HepG2 (cell line): ENCODE measurements around the gene ZNF740. TPM values are rescaled to one million over a fixed set of nuclear protein-coding genes. Genes with fewer than 3 reads are reported as not detected.

Source experiments
- ATAC-seq: fragments of 200-7000 bp; cut with Tn5 transposase; 3 replicates; pipeline ENCODE4 v1.9.1; 2020; ENCODE audit warnings: mild to moderate bottlenecking, moderate library complexity
- BruUV-seq: library from RNA; stranded (reverse); fragments of 400-500 nt; replicated peaks from 2 replicates; lab custom pipeline; 2021; lab: Mats Ljungman, UMichigan
- CTCF ChIA-PET: fragments of 300-600 bp; formaldehyde crosslinking; extraction: SDS; loops from one replicate; lab custom pipeline; 2021; ENCODE audit warnings: low total read pairs, inconsistent platforms, low intra/inter-chr PET ratio; lab: Yijun Ruan, JAX
- POLR2A ChIA-PET: fragments of 350-600 bp; sonication (Branson Sonifier 250); formaldehyde crosslinking; loops from one replicate; lab custom pipeline; 2020; ENCODE audit warnings: antibody characterized with exemption, inconsistent platforms; lab: Yijun Ruan, JAX
- DNase-seq: peaks from one replicate; pipeline ENCODE4 v3.0.0-alpha.2; 2015; ENCODE audit warnings: low spot score
- FAIRE-seq: peaks from 3 replicates; lab custom pipeline; 2011; peaks lifted over from hg19 to GRCh38; lab: Jason Lieb, UNC
- H2AFZ ChIP-seq: one replicate; pipeline ENCODE4 v1.6.1; 2011; ENCODE audit warnings: low read length, inconsistent platforms
- H3K27ac ChIP-seq: fragments of 300-600 bp; 3 replicates; pipeline ENCODE4 v1.8.0; 2011; ENCODE audit warnings: mixed run types, mild to moderate bottlenecking, mixed read lengths, low read length, inconsistent platforms; ENCODE audit not compliant: insufficient read depth; ENCODE audit errors: extremely low read length
- H3K27me3 ChIP-seq, 2 experiments: fragments of 200-600 bp in 1 of 2; 2 replicates in 1 of 2; 3 replicates in 1 of 2; pipeline versions ENCODE4 v1.6.0 to v1.8.0; 2011; ENCODE audit warnings: low read length in 2 of 2, mild to moderate bottlenecking in 2 of 2, moderate library complexity in 2 of 2, inconsistent platforms in 1 of 2; ENCODE audit not compliant: insufficient read depth in 2 of 2, control insufficient read depth in 1 of 2
- H3K36me3 ChIP-seq, 2 experiments: fragments of 200-600 bp in 1 of 2; replicated peaks in 1 of 2; 2 replicates in 1 of 2; 3 replicates in 1 of 2; pipeline versions ENCODE4 v1.5.1 to v1.8.0; 2011; ENCODE audit warnings: low read length in 2 of 2, inconsistent platforms in 1 of 2; ENCODE audit not compliant: insufficient read depth in 2 of 2, control insufficient read depth in 1 of 2
- H3K4me1 ChIP-seq: 2 replicates; pipeline ENCODE4 v1.5.1; 2012; ENCODE audit warnings: low read length, inconsistent platforms; ENCODE audit not compliant: insufficient read depth
- H3K4me2 ChIP-seq: 2 replicates; pipeline ENCODE4 v1.6.0; 2011; ENCODE audit warnings: low read depth, low read length, inconsistent platforms
- H3K4me3 ChIP-seq, 3 experiments: fragments of 200-600 bp in 1 of 3; sonication (generic), shearing (Covaris generic) in 1 of 3; replicated peaks in 1 of 3; 2 replicates each; pipeline ENCODE4 v1.5.1; 2011 to 2016; ENCODE audit warnings: low read length in 3 of 3, inconsistent platforms in 2 of 3, low read depth in 2 of 3, mild to moderate bottlenecking in 2 of 3, control low read depth in 1 of 3, mixed read lengths in 1 of 3; ENCODE audit not compliant: insufficient read depth in 1 of 3
- H3K79me2 ChIP-seq: one replicate; pipeline ENCODE4 v1.6.1; 2011; ENCODE audit warnings: low read length, inconsistent platforms; ENCODE audit not compliant: insufficient read depth
- H3K9ac ChIP-seq: 2 replicates; pipeline ENCODE4 v1.6.0; 2011; ENCODE audit warnings: mild to moderate bottlenecking, low read depth, low read length, inconsistent platforms; ENCODE audit not compliant: insufficient read depth
- H3K9me3 ChIP-seq: 2 replicates; pipeline ENCODE4 v1.5.1; 2012; ENCODE audit warnings: mild to moderate bottlenecking, low read length
- H4K20me1 ChIP-seq: 2 replicates; pipeline ENCODE4 v1.6.0; 2011; ENCODE audit warnings: inconsistent platforms, mild to moderate bottlenecking, low read length, moderate library complexity; ENCODE audit not compliant: insufficient read depth
- FIP1L1 ChIP-seq: fragments of 200-400 bp; formaldehyde crosslinking; IDR thresholded peaks from 2 replicates; pipeline ENCODE4 v1.6.1; 2018; ENCODE audit warnings: low read depth, mild to moderate bottlenecking, low read length, moderate library complexity, borderline replicate concordance; ENCODE audit not compliant: insufficient read depth
- HIVEP1 ChIP-seq: sonication (generic); formaldehyde crosslinking; IDR thresholded peaks from 2 replicates; pipeline ENCODE4 v1.4.0; 2020; ENCODE audit warnings: mild to moderate bottlenecking, missing genetic modification reagents
- MTF1 ChIP-seq: sonication (generic); formaldehyde crosslinking; IDR thresholded peaks from 2 replicates; pipeline ENCODE4 v1.5.0; 2020; ENCODE audit warnings: missing genetic modification reagents
- REXO4 ChIP-seq: sonication (generic); formaldehyde crosslinking; IDR thresholded peaks from 2 replicates; pipeline ENCODE4 v1.8.0; 2022; ENCODE audit warnings: missing genetic modification reagents, mild to moderate bottlenecking, borderline replicate concordance
- SRSF9 ChIP-seq: fragments of 200-400 bp; formaldehyde crosslinking; IDR thresholded peaks from 2 replicates; pipeline ENCODE4 v1.6.1; 2018; ENCODE audit warnings: borderline replicate concordance, mild to moderate bottlenecking, low read depth, low read length; ENCODE audit not compliant: insufficient read depth, poor library complexity, severe bottlenecking
- TARDBP ChIP-seq: sonication (generic); formaldehyde crosslinking; IDR thresholded peaks from 2 replicates; pipeline ENCODE4 v1.8.0; 2022; ENCODE audit warnings: mild to moderate bottlenecking, missing genetic modification reagents
- ZNF136 ChIP-seq: sonication (generic); formaldehyde crosslinking; IDR thresholded peaks from 2 replicates; pipeline ENCODE4 v1.8.1; 2022; ENCODE audit warnings: low read depth, mild to moderate bottlenecking, moderate library complexity, missing genetic modification reagents
- ZSCAN20 ChIP-seq: sonication (generic); formaldehyde crosslinking; IDR thresholded peaks from 2 replicates; pipeline ENCODE4 v1.4.0; 2020; ENCODE audit warnings: missing genetic modification reagents, mild to moderate bottlenecking, borderline replicate concordance
- WGBS: methylation state at CpG from one replicate; pipeline ENCODE4 v1.1.6; 2017; ENCODE audit warnings: low lambda C conversion rate; 5-methylcytosine and 5-hydroxymethylcytosine counted together
- in situ Hi-C: cut with HindIII; loops from 2 replicates; pipeline ENCODE4 v1.10.0; 2017; ENCODE audit warnings: low pct_unique_long_range_greater_than_20kb; ENCODE audit not compliant: extremely low pct_ligation_motif_present
- intact Hi-C: fragments of 100-400 bp; cut with micrococcal nuclease; formaldehyde crosslinking; loops from one replicate; pipeline ENCODE4 v1.10.0; 2022; ENCODE audit not compliant: unreplicated experiment
- polyA plus RNA-seq, 8 experiments: library from polyadenylated mRNA; depleted of rRNA in 3 of 8; stranded (reverse) in 7 of 8; unstranded in 1 of 8; fragments of >200 nt; fragmentation: Illumina TruSeq in 4 of 8; extraction: Trizol in 4 of 8; gene quantifications; 2 replicates each; pipeline versions ENCODE4 v1.2.1 to v1.2.3, GENCODE V29; 2011 to 2016; ENCODE audit warnings: low read depth in 4 of 8, missing spikeins in 1 of 8, mixed read lengths in 1 of 8; ENCODE audit not compliant: insufficient read depth in 1 of 8
- total RNA-seq, 5 experiments: library from RNA; depleted of rRNA; stranded (reverse); fragments of >200 nt; fragmentation: Illumina TruSeq; extraction: Trizol; gene quantifications; 2 replicates each; pipeline ENCODE4 v1.2.3, GENCODE V29; 2016; ENCODE audit warnings: low read depth in 1 of 5
- TF ChIP-seq, protein P1 (sequence below): sonication (generic); formaldehyde crosslinking; IDR thresholded peaks from 2 replicates; pipeline ENCODE4 v1.4.0; 2020; ENCODE audit warnings: missing genetic modification reagents, borderline replicate concordance
- TF ChIP-seq, protein P2 (sequence below): sonication (generic); formaldehyde crosslinking; IDR thresholded peaks from 2 replicates; pipeline ENCODE4 v1.5.1; 2020; ENCODE audit warnings: mild to moderate bottlenecking, moderate library complexity, missing genetic modification reagents
- TF ChIP-seq, protein P3 (sequence below): IDR thresholded peaks from 2 replicates; pipeline ENCODE4 v1.4.0; 2020; ENCODE audit warnings: mild to moderate bottlenecking, missing genetic modification reagents

ZNF740 gene
- total and polyA plus RNA-seq, 2 of the 13 experiments (the other 11 are each of a cell fraction or from before 2014, with no cell fraction given): 16.9 to 19.0 TPM

DNA sequence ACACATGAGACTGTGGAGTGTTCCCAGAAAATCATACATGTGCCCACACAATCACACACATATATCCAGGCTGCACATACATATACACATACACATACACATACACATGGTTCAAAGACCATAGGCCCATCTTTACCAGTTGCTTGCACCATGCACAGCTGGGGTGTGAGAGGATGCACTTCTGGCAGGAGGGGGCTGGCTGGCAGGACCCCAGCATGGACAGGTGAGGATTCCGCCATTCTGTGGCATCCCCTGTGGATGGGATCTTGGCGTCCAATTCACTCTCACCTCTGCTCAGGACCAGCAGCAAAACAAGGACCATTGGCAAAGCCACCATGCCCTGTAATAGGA is 19.6 kb downstream of the ZNF740 start:
- H3K4me2 ChIP-seq: no peak overlapping the region
- H4K20me1 ChIP-seq: no peaks in the 10 kb centered on the region
- 50% methylated on average over 1 of the region's 2 CpGs for WGBS
- POLR2A ChIA-PET: interaction anchor here (0.9 kb wide), 1 partner anchor 121 kb away, joined by 3 read pairs; the partner anchor contains the start of gene AAAS
- H3K4me1 ChIP-seq: peaks cover 45% of the 10 kb centered on the region
- BruUV-seq: no TSS peak
- no peak overlapping the region for H3K9ac ChIP-seq
- H2AFZ ChIP-seq: no peak overlapping the region
- H3K4me3 ChIP-seq: no peak overlapping the region
- ATAC-seq (no peak), DNase-seq (no peak), FAIRE-seq (no peak)
- no peak overlapping the region for H3K27ac ChIP-seq
- H3K79me2 ChIP-seq: no peaks in the 10 kb centered on the region
- H3K9me3 ChIP-seq: no peaks in the 10 kb centered on the region
- no peaks in the 10 kb centered on the region for H3K36me3 ChIP-seq
- intact Hi-C loops (no loop called here), in situ Hi-C loops (no loop called here)
- H3K27me3 ChIP-seq: 0 out of 5 replicates have a peak, but pooled peaks cover 0 to 2% of the 10 kb centered on the region in 2 experiments
- CTCF ChIA-PET: no interaction called here
- TF ChIP-seq MTF1: no peak
- no peak for TF ChIP-seq ZSCAN20 (CRISPR knock-in tag)
- TF ChIP-seq, protein P1, sequence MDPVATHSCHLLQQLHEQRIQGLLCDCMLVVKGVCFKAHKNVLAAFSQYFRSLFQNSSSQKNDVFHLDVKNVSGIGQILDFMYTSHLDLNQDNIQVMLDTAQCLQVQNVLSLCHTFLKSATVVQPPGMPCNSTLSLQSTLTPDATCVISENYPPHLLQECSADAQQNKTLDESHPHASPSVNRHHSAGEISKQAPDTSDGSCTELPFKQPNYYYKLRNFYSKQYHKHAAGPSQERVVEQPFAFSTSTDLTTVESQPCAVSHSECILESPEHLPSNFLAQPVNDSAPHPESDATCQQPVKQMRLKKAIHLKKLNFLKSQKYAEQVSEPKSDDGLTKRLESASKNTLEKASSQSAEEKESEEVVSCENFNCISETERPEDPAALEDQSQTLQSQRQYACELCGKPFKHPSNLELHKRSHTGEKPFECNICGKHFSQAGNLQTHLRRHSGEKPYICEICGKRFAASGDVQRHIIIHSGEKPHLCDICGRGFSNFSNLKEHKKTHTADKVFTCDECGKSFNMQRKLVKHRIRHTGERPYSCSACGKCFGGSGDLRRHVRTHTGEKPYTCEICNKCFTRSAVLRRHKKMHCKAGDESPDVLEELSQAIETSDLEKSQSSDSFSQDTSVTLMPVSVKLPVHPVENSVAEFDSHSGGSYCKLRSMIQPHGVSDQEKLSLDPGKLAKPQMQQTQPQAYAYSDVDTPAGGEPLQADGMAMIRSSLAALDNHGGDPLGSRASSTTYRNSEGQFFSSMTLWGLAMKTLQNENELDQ (CRISPR knock-in tag): no peak
- no peak for TF ChIP-seq REXO4 (CRISPR knock-in tag)
- TF ChIP-seq, protein P2, sequence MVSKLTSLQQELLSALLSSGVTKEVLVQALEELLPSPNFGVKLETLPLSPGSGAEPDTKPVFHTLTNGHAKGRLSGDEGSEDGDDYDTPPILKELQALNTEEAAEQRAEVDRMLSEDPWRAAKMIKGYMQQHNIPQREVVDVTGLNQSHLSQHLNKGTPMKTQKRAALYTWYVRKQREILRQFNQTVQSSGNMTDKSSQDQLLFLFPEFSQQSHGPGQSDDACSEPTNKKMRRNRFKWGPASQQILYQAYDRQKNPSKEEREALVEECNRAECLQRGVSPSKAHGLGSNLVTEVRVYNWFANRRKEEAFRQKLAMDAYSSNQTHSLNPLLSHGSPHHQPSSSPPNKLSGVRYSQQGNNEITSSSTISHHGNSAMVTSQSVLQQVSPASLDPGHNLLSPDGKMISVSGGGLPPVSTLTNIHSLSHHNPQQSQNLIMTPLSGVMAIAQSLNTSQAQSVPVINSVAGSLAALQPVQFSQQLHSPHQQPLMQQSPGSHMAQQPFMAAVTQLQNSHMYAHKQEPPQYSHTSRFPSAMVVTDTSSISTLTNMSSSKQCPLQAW (CRISPR knock-in tag): no peak
- TF ChIP-seq TARDBP (CRISPR knock-in tag): no peak
- no peak for TF ChIP-seq FIP1L1
- no peak for TF ChIP-seq ZNF136
- TF ChIP-seq, protein P3, sequence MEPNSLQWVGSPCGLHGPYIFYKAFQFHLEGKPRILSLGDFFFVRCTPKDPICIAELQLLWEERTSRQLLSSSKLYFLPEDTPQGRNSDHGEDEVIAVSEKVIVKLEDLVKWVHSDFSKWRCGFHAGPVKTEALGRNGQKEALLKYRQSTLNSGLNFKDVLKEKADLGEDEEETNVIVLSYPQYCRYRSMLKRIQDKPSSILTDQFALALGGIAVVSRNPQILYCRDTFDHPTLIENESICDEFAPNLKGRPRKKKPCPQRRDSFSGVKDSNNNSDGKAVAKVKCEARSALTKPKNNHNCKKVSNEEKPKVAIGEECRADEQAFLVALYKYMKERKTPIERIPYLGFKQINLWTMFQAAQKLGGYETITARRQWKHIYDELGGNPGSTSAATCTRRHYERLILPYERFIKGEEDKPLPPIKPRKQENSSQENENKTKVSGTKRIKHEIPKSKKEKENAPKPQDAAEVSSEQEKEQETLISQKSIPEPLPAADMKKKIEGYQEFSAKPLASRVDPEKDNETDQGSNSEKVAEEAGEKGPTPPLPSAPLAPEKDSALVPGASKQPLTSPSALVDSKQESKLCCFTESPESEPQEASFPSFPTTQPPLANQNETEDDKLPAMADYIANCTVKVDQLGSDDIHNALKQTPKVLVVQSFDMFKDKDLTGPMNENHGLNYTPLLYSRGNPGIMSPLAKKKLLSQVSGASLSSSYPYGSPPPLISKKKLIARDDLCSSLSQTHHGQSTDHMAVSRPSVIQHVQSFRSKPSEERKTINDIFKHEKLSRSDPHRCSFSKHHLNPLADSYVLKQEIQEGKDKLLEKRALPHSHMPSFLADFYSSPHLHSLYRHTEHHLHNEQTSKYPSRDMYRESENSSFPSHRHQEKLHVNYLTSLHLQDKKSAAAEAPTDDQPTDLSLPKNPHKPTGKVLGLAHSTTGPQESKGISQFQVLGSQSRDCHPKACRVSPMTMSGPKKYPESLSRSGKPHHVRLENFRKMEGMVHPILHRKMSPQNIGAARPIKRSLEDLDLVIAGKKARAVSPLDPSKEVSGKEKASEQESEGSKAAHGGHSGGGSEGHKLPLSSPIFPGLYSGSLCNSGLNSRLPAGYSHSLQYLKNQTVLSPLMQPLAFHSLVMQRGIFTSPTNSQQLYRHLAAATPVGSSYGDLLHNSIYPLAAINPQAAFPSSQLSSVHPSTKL: no peak
- TF ChIP-seq SRSF9: no peak
- no peak for TF ChIP-seq HIVEP1 (CRISPR knock-in tag)
